Breast epithelium (tissue), 4 donors: Measurements from ENCODE around the gene PTPN9. TPM values are rescaled to one million over a fixed set of nuclear protein-coding genes. Genes with fewer than 3 reads are reported as not detected.
"Not testable (repeated sequence)": the region's sequence is repeated elsewhere in the genome, so short reads cannot be mapped to it uniquely, and the experiment has no call there.

Source experiments
- DNase-seq, 2 donors: peaks; one replicate each; pipeline ENCODE4 v3.0.0-alpha.2; 2019; ENCODE audit warnings: low spot score in 2 of 2
- H3K27ac ChIP-seq, 2 donors: fragments of 200-600 bp; sonication (generic) in 1 of 2; one replicate each; pipeline ENCODE4 v1.5.1; 2016 to 2019; ENCODE audit warnings: mild to moderate bottlenecking in 1 of 2
- H3K27me3 ChIP-seq, 2 donors: fragments of 200-600 bp; sonication (generic) in 1 of 2; one replicate each; pipeline versions ENCODE4 v1.5.1 to v1.6.0; 2017 to 2019; ENCODE audit warnings: control low read depth in 1 of 2, mild to moderate bottlenecking in 1 of 2
- H3K36me3 ChIP-seq: fragments of 200-600 bp; one replicate; pipeline ENCODE4 v1.5.1; 2019
- H3K4me1 ChIP-seq, 2 donors: fragments of 200-600 bp; sonication (generic); one replicate each; pipeline ENCODE4 v1.5.1; 2016 to 2019; ENCODE audit warnings: control low read depth in 1 of 2
- H3K4me3 ChIP-seq, 3 donors: fragments of 200-600 bp; sonication (generic); 1 replicate in 2 of 3; 2 replicates in 1 of 3; pipeline ENCODE4 v1.5.1; 2016 to 2019; ENCODE audit warnings: mild to moderate bottlenecking in 3 of 3, moderate library complexity in 2 of 3
- H3K9me3 ChIP-seq, 2 donors: fragments of 200-600 bp; sonication (generic) in 1 of 2; one replicate each; pipeline ENCODE4 v1.5.1; 2016 to 2019; ENCODE audit warnings: control low read depth in 1 of 2
- POLR2A ChIP-seq: fragments of 450-650 bp; IDR thresholded peaks from one replicate; pipeline ENCODE4 v1.6.1; 2016; ENCODE audit warnings: antibody characterized with exemption, mild to moderate bottlenecking, moderate library complexity
- POLR2AphosphoS5 ChIP-seq, 3 donors: sonication (generic); formaldehyde crosslinking; IDR thresholded peaks; one replicate each; pipeline ENCODE4 v1.6.1; 2017; ENCODE audit warnings: antibody characterized with exemption in 3 of 3
- intact Hi-C: fragments of 100-400 bp; cut with DNase I; formaldehyde crosslinking; loops from one replicate; pipeline ENCODE4 v1.15.1; 2023; ENCODE audit warnings: low total_unique reads
- total RNA-seq, 3 donors: library from RNA; depleted of rRNA; stranded (reverse); fragments of >200 nt; gene quantifications; one replicate each; pipeline ENCODE4 v1.1.0, GENCODE V29; 2016
- TF ChIP-seq, protein P1 (sequence below), 3 donors: fragments of 450-650 bp; IDR thresholded peaks; one replicate each; pipeline ENCODE4 v1.5.1; 2016 to 2017; ENCODE audit warnings: antibody characterized with exemption in 3 of 3, mild to moderate bottlenecking in 3 of 3, moderate library complexity in 3 of 3

The PTPN9 gene
- total RNA-seq, 3 donors from 2014 or later = 16.2 to 23.9 (median 19.9) TPM

DNA sequence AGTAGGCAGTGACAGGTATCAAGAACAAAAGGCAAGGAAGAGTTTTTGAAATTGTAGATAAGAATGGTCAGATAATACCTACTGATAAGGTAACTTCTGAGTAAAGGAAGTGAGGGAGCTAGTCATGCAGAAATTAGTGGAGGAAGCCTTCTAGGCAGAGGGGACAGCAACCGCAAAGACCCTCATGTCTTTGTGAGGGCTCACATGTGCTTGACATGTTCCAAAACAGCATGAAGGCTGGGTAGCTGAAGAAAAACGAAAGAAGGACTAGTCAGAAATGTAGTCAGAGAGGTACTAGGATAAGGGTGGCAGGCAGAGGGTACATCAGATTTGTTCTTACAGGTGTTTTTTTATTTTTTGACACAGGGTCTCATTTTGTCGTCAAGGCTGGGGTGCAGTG is 133.0 kb downstream of the PTPN9 start:
- no peak for DNase-seq
- no peak overlapping the region for H3K4me3 ChIP-seq
- H3K27me3 ChIP-seq = no peaks in the 10 kb centered on the region
- H3K27ac ChIP-seq = no peak overlapping the region
- intact Hi-C loops = no loop called here
- no peak for TF ChIP-seq POLR2AphosphoS5 (IDR thresholded peaks at IDR 0.05)
- TF ChIP-seq, protein P1, sequence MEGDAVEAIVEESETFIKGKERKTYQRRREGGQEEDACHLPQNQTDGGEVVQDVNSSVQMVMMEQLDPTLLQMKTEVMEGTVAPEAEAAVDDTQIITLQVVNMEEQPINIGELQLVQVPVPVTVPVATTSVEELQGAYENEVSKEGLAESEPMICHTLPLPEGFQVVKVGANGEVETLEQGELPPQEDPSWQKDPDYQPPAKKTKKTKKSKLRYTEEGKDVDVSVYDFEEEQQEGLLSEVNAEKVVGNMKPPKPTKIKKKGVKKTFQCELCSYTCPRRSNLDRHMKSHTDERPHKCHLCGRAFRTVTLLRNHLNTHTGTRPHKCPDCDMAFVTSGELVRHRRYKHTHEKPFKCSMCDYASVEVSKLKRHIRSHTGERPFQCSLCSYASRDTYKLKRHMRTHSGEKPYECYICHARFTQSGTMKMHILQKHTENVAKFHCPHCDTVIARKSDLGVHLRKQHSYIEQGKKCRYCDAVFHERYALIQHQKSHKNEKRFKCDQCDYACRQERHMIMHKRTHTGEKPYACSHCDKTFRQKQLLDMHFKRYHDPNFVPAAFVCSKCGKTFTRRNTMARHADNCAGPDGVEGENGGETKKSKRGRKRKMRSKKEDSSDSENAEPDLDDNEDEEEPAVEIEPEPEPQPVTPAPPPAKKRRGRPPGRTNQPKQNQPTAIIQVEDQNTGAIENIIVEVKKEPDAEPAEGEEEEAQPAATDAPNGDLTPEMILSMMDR (IDR thresholded peaks at IDR 0.05) = no peak
- no peak for TF ChIP-seq POLR2A
- no peaks in the 10 kb centered on the region for H3K4me1 ChIP-seq
- H3K36me3 ChIP-seq = no peaks in the 10 kb centered on the region
- H3K9me3 ChIP-seq = no peaks in the 10 kb centered on the region

DNA sequence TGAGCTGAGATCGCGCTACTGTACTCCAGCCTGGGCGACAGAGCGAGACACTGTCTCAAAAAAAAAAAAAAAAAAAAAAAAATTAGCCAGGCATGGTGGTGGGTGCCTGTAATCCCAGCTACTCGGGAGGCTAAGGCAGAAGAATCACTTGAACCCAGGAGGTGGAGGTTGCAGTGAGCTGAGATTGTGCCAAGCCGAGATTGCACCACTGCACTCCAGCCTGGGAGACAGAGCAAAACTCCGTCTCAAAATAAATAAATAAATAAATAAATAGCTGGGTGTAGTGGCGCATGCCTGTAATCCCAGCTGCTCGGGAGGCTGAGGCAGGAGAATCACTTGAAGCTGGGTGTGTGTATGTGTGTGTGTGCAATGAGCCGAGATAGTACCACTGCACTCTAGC is 133.8 kb downstream of the PTPN9 start:
- H3K4me3 ChIP-seq, H3K27me3 ChIP-seq, intact Hi-C loops, DNase-seq, H3K4me1 ChIP-seq, H3K9me3 ChIP-seq, H3K36me3 ChIP-seq, H3K27ac ChIP-seq: not testable (repeated sequence)

DNA sequence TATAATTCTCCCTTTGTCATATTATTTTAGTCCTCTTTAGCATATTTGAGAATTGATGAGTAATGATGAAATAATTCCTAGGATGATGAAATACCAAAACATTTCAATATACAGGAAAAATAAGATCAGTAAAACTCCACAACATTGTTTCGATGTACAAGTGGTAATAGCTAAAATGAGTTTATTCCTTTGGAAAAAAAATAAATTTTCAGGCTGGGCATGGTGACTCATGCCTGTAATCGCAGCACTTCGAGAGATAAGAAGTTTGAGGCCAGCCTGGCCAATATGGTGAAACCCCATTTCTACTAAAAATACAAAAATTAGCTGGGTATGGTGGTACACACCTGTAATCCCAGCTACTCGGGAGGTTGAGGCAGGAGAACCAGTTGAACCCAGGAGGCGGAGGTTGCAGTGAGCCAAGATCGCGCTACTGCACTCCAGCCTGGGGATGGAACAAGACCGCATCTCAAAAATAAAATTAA is 135.1 kb downstream of the PTPN9 start:
- H3K27ac ChIP-seq, intact Hi-C loops, H3K9me3 ChIP-seq, DNase-seq, H3K4me1 ChIP-seq, H3K27me3 ChIP-seq, H3K4me3 ChIP-seq, H3K36me3 ChIP-seq: not testable (repeated sequence)

DNA sequence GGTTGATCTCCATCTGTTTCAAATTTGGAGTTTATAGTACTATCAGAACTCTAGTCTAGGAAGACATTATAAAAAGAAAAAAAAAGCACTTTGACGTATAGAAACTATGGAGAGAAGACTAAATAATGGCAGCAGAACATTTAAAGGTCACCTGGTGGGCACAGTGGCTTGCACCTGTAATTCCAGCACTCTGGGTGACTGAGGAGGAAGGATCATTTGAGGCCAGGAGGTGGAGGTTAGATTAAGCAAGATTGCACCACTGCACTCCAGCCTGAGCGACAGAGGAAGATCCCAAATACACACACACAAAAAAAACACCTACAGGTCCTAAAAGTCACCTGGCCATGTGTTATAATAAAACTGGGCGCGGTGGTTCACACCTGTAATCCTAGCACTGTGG is 141.4 kb downstream of the PTPN9 start:
- Histone ChIP-seq H3K27ac (no peak overlapping the region), H3K9me3 (no peaks in the 10 kb centered on the region), H3K36me3 (no peaks in the 10 kb centered on the region), H3K4me1 (no peaks in the 10 kb centered on the region), H3K27me3 (no peaks in the 10 kb centered on the region), H3K4me3 (no peak overlapping the region)
- no peak for DNase-seq
- no peak for TF ChIP-seq POLR2A
- TF ChIP-seq, protein P1 (IDR thresholded peaks at IDR 0.05) = no peak
- no peak for TF ChIP-seq POLR2AphosphoS5 (IDR thresholded peaks at IDR 0.05)
- intact Hi-C loops = no loop called here

DNA sequence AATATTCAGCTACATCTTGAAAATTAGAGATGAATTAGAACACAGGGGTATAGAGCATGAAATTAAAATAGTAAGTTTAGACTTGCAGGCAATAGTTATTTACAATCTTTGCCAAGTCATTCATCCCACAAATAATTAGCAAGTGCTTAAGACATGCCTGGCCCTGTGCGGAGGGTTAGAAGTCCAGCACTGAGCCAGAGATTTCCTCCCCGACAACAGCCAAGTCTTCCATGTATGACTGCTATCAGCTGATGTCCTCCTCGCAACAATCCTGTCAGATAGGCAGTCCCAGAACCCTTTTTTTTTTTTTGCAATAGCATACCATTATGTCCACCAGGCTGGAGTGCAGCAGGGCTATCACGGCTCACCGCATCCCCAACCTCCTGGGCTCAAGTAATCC is 142.2 kb downstream of the PTPN9 start:
- Histone ChIP-seq H3K4me1 (no peaks in the 10 kb centered on the region), H3K27me3 (no peaks in the 10 kb centered on the region), H3K27ac (no peak overlapping the region), H3K36me3 (no peaks in the 10 kb centered on the region), H3K9me3 (no peaks in the 10 kb centered on the region), H3K4me3 (no peak overlapping the region)
- TF ChIP-seq, protein P1 (IDR thresholded peaks at IDR 0.05) = no peak
- no peak for TF ChIP-seq POLR2AphosphoS5 (IDR thresholded peaks at IDR 0.05)
- no peak for TF ChIP-seq POLR2A
- intact Hi-C loops = no loop called here
- no peak for DNase-seq

DNA sequence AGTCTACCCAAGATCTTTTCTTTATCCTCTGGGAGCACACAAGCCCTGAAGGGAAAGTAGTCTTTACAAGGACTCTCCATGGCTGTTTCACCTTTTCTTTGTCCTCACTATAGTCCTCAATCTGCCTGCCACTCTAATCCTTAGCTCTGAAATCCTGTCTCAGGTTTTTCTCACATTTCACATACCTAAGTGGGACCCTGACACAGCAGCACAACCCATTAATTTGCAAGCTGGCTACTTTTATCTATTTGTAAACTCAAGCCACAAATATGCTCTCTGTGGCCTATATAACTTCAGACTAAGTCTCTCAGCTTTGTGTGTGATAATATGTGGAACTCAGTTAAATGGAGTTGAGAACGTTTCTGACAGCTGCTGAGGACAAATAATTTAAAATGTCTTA is 147.4 kb downstream of the PTPN9 start:
- TF ChIP-seq POLR2AphosphoS5 (IDR thresholded peaks at IDR 0.05) = no peak
- no peak for TF ChIP-seq POLR2A
- TF ChIP-seq, protein P1 (IDR thresholded peaks at IDR 0.05) = no peak
- H3K27ac ChIP-seq = no peak overlapping the region
- no peaks in the 10 kb centered on the region for H3K4me1 ChIP-seq
- DNase-seq = no peak
- intact Hi-C loops = no loop called here
- H3K36me3 ChIP-seq = no peaks in the 10 kb centered on the region
- H3K27me3 ChIP-seq = no peaks in the 10 kb centered on the region
- H3K9me3 ChIP-seq = no peaks in the 10 kb centered on the region
- H3K4me3 ChIP-seq = no peak overlapping the region
